Epithelial cell of proximal tubule (primary cell): ENCODE results near the gene TEDC1. TPM values are rescaled to one million over a fixed set of nuclear protein-coding genes. Genes with fewer than 3 reads are reported as not detected.

ENCODE experiments used
- DNase-seq: peaks from one replicate; pipeline ENCODE4 v3.0.0-alpha.2; 2011; ENCODE audit warnings: low read depth
- H3K4me3 ChIP-seq: 2 replicates; pipeline ENCODE4 v1.5.1; 2011; ENCODE audit warnings: low read depth, mild to moderate bottlenecking, low read length
- total RNA-seq: library from RNA; depleted of rRNA; stranded (reverse); fragments of >200 nt; gene quantifications from 2 replicates; pipeline ENCODE4 v1.2.3, GENCODE V29; 2015
- TF ChIP-seq, protein P1 (sequence below): conservative IDR thresholded peaks from 2 replicates; pipeline ENCODE4 v1.5.1; 2012; ENCODE audit warnings: low read depth, mild to moderate bottlenecking, low read length

The TEDC1 gene
- total RNA-seq, 1 donor from 2014 or later = 30.5 TPM

DNA sequence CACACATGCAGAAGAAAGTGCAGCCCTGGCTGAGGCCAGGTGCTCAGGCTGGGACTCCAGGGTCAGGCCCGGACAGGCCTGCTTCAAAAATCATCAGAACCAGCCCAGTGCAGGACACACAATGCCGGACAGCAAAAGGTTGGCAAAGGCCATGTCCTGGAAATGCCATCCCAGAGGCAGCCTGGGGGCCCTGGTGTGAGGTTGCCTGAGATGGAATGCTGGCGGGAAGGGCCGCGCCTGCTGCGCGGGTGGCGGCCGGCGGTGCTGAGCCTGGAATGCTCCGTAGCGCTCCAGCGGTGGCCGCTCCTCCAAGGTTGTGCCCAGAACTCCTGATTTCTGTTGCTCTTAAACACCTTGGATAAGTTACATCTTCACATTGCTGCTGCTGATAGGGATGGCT is 38.1 kb upstream of the TEDC1 start:
- TF ChIP-seq, protein P1, sequence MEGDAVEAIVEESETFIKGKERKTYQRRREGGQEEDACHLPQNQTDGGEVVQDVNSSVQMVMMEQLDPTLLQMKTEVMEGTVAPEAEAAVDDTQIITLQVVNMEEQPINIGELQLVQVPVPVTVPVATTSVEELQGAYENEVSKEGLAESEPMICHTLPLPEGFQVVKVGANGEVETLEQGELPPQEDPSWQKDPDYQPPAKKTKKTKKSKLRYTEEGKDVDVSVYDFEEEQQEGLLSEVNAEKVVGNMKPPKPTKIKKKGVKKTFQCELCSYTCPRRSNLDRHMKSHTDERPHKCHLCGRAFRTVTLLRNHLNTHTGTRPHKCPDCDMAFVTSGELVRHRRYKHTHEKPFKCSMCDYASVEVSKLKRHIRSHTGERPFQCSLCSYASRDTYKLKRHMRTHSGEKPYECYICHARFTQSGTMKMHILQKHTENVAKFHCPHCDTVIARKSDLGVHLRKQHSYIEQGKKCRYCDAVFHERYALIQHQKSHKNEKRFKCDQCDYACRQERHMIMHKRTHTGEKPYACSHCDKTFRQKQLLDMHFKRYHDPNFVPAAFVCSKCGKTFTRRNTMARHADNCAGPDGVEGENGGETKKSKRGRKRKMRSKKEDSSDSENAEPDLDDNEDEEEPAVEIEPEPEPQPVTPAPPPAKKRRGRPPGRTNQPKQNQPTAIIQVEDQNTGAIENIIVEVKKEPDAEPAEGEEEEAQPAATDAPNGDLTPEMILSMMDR = no peak
- DNase-seq = no peak
- no peak overlapping the region for H3K4me3 ChIP-seq

- H3K4me3 ChIP-seq = no peak overlapping the region
- no peak for DNase-seq
- TF ChIP-seq, protein P1 = no peak
Observed at GRCh38 chr14:105453847-105454246, 37.2 kb upstream of the TEDC1 start.

GRCh38 chr14:105455086-105455640 is 35.9 kb upstream of the TEDC1 start:
- DNase-seq = no peak
- no peak overlapping the region for H3K4me3 ChIP-seq
- TF ChIP-seq, protein P1 = no peak

DNA sequence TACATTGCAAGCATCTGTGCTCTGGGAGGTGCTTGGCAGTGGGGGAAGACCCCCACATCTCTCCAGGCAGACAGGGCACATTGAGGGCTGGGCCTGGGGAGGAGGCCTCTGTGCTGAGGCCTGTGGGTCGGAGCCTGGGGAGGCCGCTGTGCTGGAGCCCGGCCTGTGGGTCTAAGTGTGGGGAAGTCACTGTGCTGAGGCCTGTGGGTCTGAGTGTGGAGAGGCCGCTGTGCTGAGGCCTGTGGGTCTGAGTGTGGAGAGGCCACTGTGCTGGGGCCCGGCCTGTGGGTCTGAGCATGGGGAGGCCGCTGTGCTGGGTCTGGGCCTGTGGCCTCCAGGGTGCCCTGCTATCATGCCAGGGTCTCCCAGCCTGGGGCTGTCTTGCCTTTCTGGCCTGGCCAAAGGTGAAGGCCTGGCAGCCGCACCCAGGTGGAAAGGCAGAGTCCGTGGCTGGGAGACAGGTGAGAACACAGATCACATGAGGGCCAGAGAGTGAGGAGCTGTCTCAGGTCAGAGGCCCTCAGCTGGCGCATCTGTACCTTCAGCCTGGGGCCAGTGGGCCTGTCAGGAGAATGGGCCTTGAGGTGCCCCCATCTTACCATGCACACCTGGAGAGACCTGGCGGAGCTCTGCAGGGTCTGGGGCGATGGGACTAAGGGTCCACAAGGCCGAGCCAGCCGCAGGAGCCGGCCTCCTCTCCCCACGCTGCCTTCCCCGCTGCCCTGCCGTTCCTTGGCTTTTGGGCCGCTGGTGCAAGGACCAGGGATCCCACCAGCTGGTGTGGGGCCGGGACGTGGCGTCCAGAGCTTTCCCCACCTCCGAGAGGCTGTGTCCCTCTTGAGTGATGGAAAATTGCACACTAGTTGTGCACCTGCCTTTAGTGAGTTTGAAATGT is 35.0 kb upstream of the TEDC1 start:
- H3K4me3 ChIP-seq = no peak overlapping the region
- no peak for DNase-seq
- TF ChIP-seq, protein P1 = no peak

- H3K4me3 ChIP-seq = no peak overlapping the region
- DNase-seq = no peak
- TF ChIP-seq, protein P1 = no peak
Observed at GRCh38 chr14:105456736-105457617, 34.1 kb upstream of the TEDC1 start.

DNA sequence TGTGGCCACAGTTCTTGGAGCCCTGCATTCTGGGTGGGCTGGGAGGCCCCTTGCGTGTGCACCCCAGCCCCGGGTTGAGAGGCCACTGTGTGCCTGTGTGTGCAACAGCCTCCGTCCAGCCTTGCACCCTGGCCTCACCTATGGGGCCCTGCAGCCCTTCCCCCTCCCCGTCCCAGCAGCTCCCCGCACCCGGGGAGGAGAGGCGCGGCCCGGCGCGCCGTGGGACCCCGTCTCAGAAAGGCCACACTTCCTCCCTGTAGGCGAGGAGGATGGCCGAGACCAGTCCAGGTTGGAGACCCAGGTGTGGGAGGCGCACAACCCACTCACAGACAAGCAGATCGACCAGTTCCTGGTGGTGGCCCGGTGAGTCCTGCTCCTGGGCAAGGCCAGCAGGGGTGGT is 33.0 kb upstream of the TEDC1 start:
- DNase-seq = no peak
- TF ChIP-seq, protein P1 = no peak
- H3K4me3 ChIP-seq = no peak overlapping the region
